ENCODE data around the gene DLST. TPM values are rescaled to one million over a fixed set of nuclear protein-coding genes. Genes with fewer than 3 reads are reported as not detected.
A peak's percentile ranks its signal among the peaks of the same experiment; 100 is the strongest.

The DLST gene
- total RNA-seq, 1 donor from 2014 or later, result 74.4 TPM

GRCh38 chr14:74867673-74868072 lies 14.0 kb upstream of the DLST start:
- no peak for TF ChIP-seq CTCF (IDR thresholded peaks at IDR 0.05; ENCODE audit: unreplicated experiment)
- H3K4me1 Mint-ChIP-seq, result peaks cover 3% of the 10 kb centered on the region
- no peaks in the 10 kb centered on the region for H3K9me3 Mint-ChIP-seq
- DNase-seq (ENCODE audit: low spot score in 2 of 2, unreplicated experiment in 2 of 2), result peak in 1 of 2 experiments; percentile 13
- no peaks in the 10 kb centered on the region for H3K36me3 Mint-ChIP-seq
- no peak overlapping the region for H3K27ac Mint-ChIP-seq
- H3K27me3 Mint-ChIP-seq (ENCODE audit: low read depth), result peaks cover 20% of the 10 kb centered on the region
- H3K4me3 Mint-ChIP-seq, result no peak overlapping the region

GRCh38 chr14:74868739-74869138 lies 13.0 kb upstream of the DLST start:
- no peak overlapping the region for H3K4me3 Mint-ChIP-seq
- no peak for DNase-seq (ENCODE audit: low spot score in 2 of 2, unreplicated experiment in 2 of 2)
- no peak for TF ChIP-seq CTCF (IDR thresholded peaks at IDR 0.05; ENCODE audit: unreplicated experiment)
- H3K27ac Mint-ChIP-seq, result no peak overlapping the region
- H3K9me3 Mint-ChIP-seq, result no peaks in the 10 kb centered on the region
- no peaks in the 10 kb centered on the region for H3K36me3 Mint-ChIP-seq
- peaks cover 2% of the 10 kb centered on the region for H3K4me1 Mint-ChIP-seq
- H3K27me3 Mint-ChIP-seq (ENCODE audit: low read depth), result peaks cover 21% of the 10 kb centered on the region

- no peak overlapping the region for H3K4me3 Mint-ChIP-seq
- no peaks in the 10 kb centered on the region for H3K36me3 Mint-ChIP-seq
- H3K9me3 Mint-ChIP-seq, result no peaks in the 10 kb centered on the region
- H3K27me3 Mint-ChIP-seq (ENCODE audit: low read depth), result peaks cover 25% of the 10 kb centered on the region
- no peaks in the 10 kb centered on the region for H3K4me1 Mint-ChIP-seq
- TF ChIP-seq CTCF (IDR thresholded peaks at IDR 0.05; ENCODE audit: unreplicated experiment), result no peak
- no peak for DNase-seq (ENCODE audit: low spot score in 2 of 2, unreplicated experiment in 2 of 2)
- no peak overlapping the region for H3K27ac Mint-ChIP-seq
Observed at GRCh38 chr14:74871819-74872218, 9.9 kb upstream of the DLST start.

GRCh38 chr14:74875204-74875603 lies 6.5 kb upstream of the DLST start:
- Mint-ChIP-seq H3K4me3 (no peak overlapping the region), H3K27me3 (ENCODE audit: low read depth) (peaks cover 20% of the 10 kb centered on the region), H3K27ac (no peak overlapping the region), H3K36me3 (no peaks in the 10 kb centered on the region), H3K4me1 (peaks cover 5% of the 10 kb centered on the region), H3K9me3 (no peaks in the 10 kb centered on the region)
- no peak for TF ChIP-seq CTCF (IDR thresholded peaks at IDR 0.05; ENCODE audit: unreplicated experiment)
- DNase-seq (ENCODE audit: low spot score in 2 of 2, unreplicated experiment in 2 of 2), result no peak

GRCh38 chr14:74875941-74876913 lies 5.5 kb upstream of the DLST start, which contains the start of gene PROX2:
PROX2 (minus strand) TSS chr14:74876145; CDS start chr14:74863834, 12,311 bp downstream.
- Mint-ChIP-seq H3K27ac (no peak within 1 kb of the TSS), H3K4me1 (peaks cover 11% of the 10 kb centered on the region), H3K4me3 (no peak within 1 kb of the TSS), H3K27me3 (ENCODE audit: low read depth) (peaks cover 20% of the 10 kb centered on the region), H3K36me3 (no peaks in the 10 kb centered on the region), H3K9me3 (no peaks in the 10 kb centered on the region)
- TF ChIP-seq CTCF (IDR thresholded peaks at IDR 0.05; ENCODE audit: unreplicated experiment), result no peak
- DNase-seq (ENCODE audit: low spot score in 2 of 2, unreplicated experiment in 2 of 2), result no peak

Measured in mesothelial cell of epicardium (in vitro differentiated cells).